Lung (tissue), 12 donors: ENCODE data around the gene MCF2L2. TPM values are rescaled to one million over a fixed set of nuclear protein-coding genes. Genes with fewer than 3 reads are reported as not detected.

Experiments used
- ATAC-seq: fragments of 200-7000 bp; cut with Tn5 transposase; one replicate; pipeline ENCODE4 v1.9.1; 2020; ENCODE audit warnings: moderate number of reproducible peaks; ENCODE audit not compliant: insufficient read depth, low FRiP score
- DNase-seq, 3 donors: peaks; one replicate each; pipeline ENCODE4 v3.0.0-alpha.2; 2013 to 2017
- H3K27ac ChIP-seq, 2 donors: one replicate each; pipeline ENCODE4 v1.5.1; 2013; ENCODE audit warnings: mild to moderate bottlenecking in 2 of 2, moderate library complexity in 2 of 2, control low read depth in 1 of 2, inconsistent platforms in 1 of 2, low read depth in 1 of 2, low read length in 1 of 2
- H3K27me3 ChIP-seq, 3 donors: one replicate each; pipeline ENCODE4 v1.5.1; 2013; ENCODE audit warnings: low read length in 2 of 3; ENCODE audit not compliant: control insufficient read depth in 3 of 3, insufficient read depth in 3 of 3
- H3K36me3 ChIP-seq, 4 donors: one replicate each; pipeline ENCODE4 v1.5.1; 2013; ENCODE audit warnings: low read length in 4 of 4, mild to moderate bottlenecking in 1 of 4, moderate library complexity in 1 of 4; ENCODE audit not compliant: control insufficient read depth in 4 of 4, insufficient read depth in 4 of 4
- H3K4me1 ChIP-seq, 5 donors: one replicate each; pipeline ENCODE4 v1.5.1; 2013; ENCODE audit warnings: low read length in 5 of 5, mild to moderate bottlenecking in 2 of 5, moderate library complexity in 1 of 5; ENCODE audit not compliant: control insufficient read depth in 5 of 5, insufficient read depth in 5 of 5
- H3K4me3 ChIP-seq: one replicate; pipeline ENCODE4 v1.5.1; 2013; ENCODE audit warnings: mild to moderate bottlenecking, control low read depth, moderate library complexity
- H3K9ac ChIP-seq, 2 donors: one replicate each; pipeline ENCODE4 v1.5.1; 2013; ENCODE audit warnings: low read length in 2 of 2, control low read depth in 1 of 2; ENCODE audit not compliant: insufficient read depth in 1 of 2
- H3K9me3 ChIP-seq, 4 donors: one replicate each; pipeline ENCODE4 v1.5.1; 2013; ENCODE audit warnings: low read length in 3 of 4, mild to moderate bottlenecking in 1 of 4, moderate library complexity in 1 of 4; ENCODE audit not compliant: control insufficient read depth in 4 of 4, insufficient read depth in 3 of 4
- WGBS, 2 donors: extraction: QIAGEN DNeasy Blood & Tissue Kit; methylation state at CpG; one replicate each; pipeline ENCODE4 v1.1.7; 2013; 5-methylcytosine and 5-hydroxymethylcytosine counted together
- polyA plus RNA-seq, 2 donors: library from polyadenylated mRNA; stranded (reverse); fragments of 200-250 nt; gene quantifications; one replicate each; pipeline ENCODE4 v1.2.1, GENCODE V29; 2013
- total RNA-seq, 2 donors: library from RNA; depleted of rRNA in 1 of 2; stranded (reverse); fragments of >200 nt in 1 of 2; gene quantifications; one replicate each; pipeline ENCODE4 v1.2.1, GENCODE V29; 2014 to 2021
- TF ChIP-seq, protein P1 (sequence below): IDR thresholded peaks from 2 replicates; pipeline ENCODE4 v1.5.1; 2012; ENCODE audit warnings: mild to moderate bottlenecking; ENCODE audit errors: control extremely low read depth, extremely low read depth
- donor health status: control.
- donor health status: control.
- donor health status: Bipolar disorder and iron deficiency.
- donor health status: healthy.
- donor health status: DM: yes; HTN: yes; CAD: no.

Gene MCF2L2
- total and polyA plus RNA-seq, 4 donors, result 0.26 to 1.7 (median 1.0) TPM

DNA sequence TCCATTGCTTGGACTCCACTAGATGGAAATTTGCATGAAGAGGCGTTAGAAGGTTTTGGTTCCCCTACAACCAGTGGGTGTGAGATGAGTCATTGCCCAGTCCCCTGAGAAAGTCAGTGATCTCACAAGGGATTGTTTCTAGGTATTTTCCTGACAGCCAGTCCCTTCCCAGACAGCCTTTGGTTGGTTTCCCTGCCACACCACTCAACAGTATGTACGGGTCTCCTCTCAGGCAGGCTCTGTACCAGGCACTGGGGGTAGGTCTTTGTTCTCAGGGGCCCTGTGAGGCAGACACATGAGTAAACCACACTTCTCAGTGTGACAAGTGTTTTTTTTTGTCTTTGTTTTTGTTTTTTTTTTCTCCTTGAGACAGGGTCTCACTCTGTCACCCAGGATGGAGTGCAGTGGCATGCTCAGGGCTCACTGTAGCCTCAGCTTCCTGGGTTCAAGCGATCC is 269.8 kb downstream of the MCF2L2 start:
- 55 to 88% methylated on average over 3 of the region's 3 CpGs for WGBS, 2 donors
- Histone ChIP-seq H3K27me3 (peaks cover 0 to 14% (median 6%) of the 10 kb centered on the region in 3 donors), H3K9ac (no peak overlapping the region), H3K4me1 (peaks cover 0 to 5% (median 0%) of the 10 kb centered on the region in 5 donors), H3K36me3 (no peaks in the 10 kb centered on the region), H3K4me3 (no peak overlapping the region), H3K27ac (peak overlapping the region in 1 of 2 donors; percentile 49), H3K9me3 (peaks cover 0 to 1% (median 0%) of the 10 kb centered on the region in 4 donors)
- no peak for ATAC-seq
- DNase-seq, result no peak
- TF ChIP-seq, protein P1, sequence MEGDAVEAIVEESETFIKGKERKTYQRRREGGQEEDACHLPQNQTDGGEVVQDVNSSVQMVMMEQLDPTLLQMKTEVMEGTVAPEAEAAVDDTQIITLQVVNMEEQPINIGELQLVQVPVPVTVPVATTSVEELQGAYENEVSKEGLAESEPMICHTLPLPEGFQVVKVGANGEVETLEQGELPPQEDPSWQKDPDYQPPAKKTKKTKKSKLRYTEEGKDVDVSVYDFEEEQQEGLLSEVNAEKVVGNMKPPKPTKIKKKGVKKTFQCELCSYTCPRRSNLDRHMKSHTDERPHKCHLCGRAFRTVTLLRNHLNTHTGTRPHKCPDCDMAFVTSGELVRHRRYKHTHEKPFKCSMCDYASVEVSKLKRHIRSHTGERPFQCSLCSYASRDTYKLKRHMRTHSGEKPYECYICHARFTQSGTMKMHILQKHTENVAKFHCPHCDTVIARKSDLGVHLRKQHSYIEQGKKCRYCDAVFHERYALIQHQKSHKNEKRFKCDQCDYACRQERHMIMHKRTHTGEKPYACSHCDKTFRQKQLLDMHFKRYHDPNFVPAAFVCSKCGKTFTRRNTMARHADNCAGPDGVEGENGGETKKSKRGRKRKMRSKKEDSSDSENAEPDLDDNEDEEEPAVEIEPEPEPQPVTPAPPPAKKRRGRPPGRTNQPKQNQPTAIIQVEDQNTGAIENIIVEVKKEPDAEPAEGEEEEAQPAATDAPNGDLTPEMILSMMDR, result no peak

DNA sequence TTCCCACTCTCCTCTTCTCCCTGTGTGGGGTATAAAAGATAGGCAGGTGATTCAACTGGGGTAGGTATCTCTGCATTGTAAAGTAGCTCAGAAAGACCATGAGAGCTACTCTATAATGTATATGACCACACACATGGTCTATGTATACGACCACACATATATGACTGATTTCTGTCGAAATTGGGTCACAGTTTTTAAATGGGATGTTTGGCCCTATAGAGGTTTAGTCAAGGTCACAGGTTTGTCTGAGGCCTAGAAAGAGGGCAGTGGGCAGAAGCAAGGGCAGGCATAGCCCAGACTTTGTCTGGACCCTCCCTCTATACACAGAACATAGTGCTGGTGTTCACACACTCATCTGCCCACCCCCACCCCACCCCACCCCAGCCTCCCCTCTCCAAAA is 270.3 kb downstream of the MCF2L2 start:
- Histone ChIP-seq H3K4me3 (no peak overlapping the region), H3K4me1 (peaks cover 0 to 5% (median 0%) of the 10 kb centered on the region in 5 donors), H3K9me3 (peaks cover 0 to 1% (median 0%) of the 10 kb centered on the region in 4 donors), H3K36me3 (no peaks in the 10 kb centered on the region), H3K27me3 (peaks cover 0 to 14% (median 6%) of the 10 kb centered on the region in 3 donors), H3K27ac (no peak overlapping the region), H3K9ac (no peak overlapping the region)
- DNase-seq (no peak), ATAC-seq (no peak)
- 81 to 96% methylated on average over 2 of the region's 2 CpGs for WGBS, 2 donors
- TF ChIP-seq, protein P1, result no peak

DNA sequence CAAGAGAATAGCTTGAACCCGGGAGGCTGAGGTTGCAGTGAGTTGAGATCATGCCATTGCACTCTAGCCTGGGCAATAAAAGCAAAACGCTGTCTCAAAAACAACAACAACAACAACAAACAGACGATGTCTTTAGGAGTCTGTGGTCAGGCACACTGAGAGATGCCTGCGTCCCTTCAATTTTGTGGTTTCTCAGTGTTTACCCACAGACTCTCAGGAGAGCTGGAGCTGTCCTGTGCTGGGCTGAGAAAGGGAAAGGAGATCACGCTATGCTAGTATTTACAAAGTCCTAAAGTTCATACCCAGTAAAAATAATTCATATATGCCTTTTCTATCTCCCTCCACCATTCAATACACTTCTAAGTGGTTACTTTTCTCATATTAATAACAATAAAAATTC is 272.2 kb downstream of the MCF2L2 start:
- no peaks in the 10 kb centered on the region for H3K36me3 ChIP-seq
- DNase-seq (no peak), ATAC-seq (no peak)
- H3K9me3 ChIP-seq, result no peaks in the 10 kb centered on the region
- no peak overlapping the region for H3K4me3 ChIP-seq
- no peak overlapping the region for H3K9ac ChIP-seq
- H3K27ac ChIP-seq, result no peak overlapping the region
- WGBS, 2 donors, result 65 to 88% methylated on average over 5 of the region's 5 CpGs
- TF ChIP-seq, protein P1, result no peak
- peaks cover 0 to 5% (median 0%) of the 10 kb centered on the region in 3 donors for H3K27me3 ChIP-seq
- H3K4me1 ChIP-seq, result no peaks in the 10 kb centered on the region

DNA sequence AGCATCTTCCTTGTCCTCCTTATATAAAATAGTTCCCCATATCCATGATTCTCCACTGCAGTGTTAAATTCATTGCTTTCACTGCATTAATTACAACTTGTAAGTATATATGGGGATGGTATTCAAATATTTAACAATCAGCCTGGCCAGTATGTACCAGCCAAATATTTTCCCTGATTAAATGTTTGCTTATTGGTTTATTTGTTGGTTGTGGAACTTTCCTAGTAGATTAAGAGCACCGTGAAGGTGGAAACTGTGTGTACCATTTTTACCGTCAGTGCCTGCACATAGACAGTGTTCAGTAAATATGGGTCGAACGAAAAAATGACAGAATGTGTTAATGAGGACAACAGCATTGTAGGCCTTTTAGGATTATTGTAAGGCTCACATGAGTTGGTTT is 272.9 kb downstream of the MCF2L2 start:
- ATAC-seq, result no peak

More for the DNA sequence above, 272.9 kb downstream of the MCF2L2 start:
- peaks cover 0 to 4% (median 0%) of the 10 kb centered on the region in 5 donors for H3K4me1 ChIP-seq
- no peaks in the 10 kb centered on the region for H3K27me3 ChIP-seq
- H3K4me3 ChIP-seq, result no peak overlapping the region
- no peaks in the 10 kb centered on the region for H3K9me3 ChIP-seq
- no peaks in the 10 kb centered on the region for H3K36me3 ChIP-seq
- TF ChIP-seq, protein P1, result no peak
- 70 to 86% methylated on average over 4 of the region's 4 CpGs for WGBS, 2 donors
- no peak overlapping the region for H3K27ac ChIP-seq
- H3K9ac ChIP-seq, result no peak overlapping the region
- DNase-seq, result no peak
